Bronchial epithelial cell (primary cell): ENCODE data around the gene ATG5. TPM values are rescaled to one million over a fixed set of nuclear protein-coding genes. Genes with fewer than 3 reads are reported as not detected.

Source experiments
- DNase-seq: peaks from one replicate; pipeline ENCODE4 v3.0.0-alpha.2; 2010; ENCODE audit warnings: low read depth
- FAIRE-seq: peaks from 2 replicates; lab custom pipeline; 2011; peaks lifted over from hg19 to GRCh38; lab: Jason Lieb, UNC
- H3K27me3 ChIP-seq: 2 replicates; pipeline ENCODE4 v1.5.1; 2011; ENCODE audit warnings: low read length; ENCODE audit not compliant: control insufficient read depth, insufficient read depth
- H3K36me3 ChIP-seq: 2 replicates; pipeline ENCODE4 v1.5.1; 2011; ENCODE audit warnings: low read length; ENCODE audit not compliant: control insufficient read depth, insufficient read depth
- H3K4me3 ChIP-seq: 2 replicates; pipeline ENCODE4 v1.5.1; 2011; ENCODE audit warnings: mild to moderate bottlenecking, low read depth, low read length, control low read depth
- total RNA-seq: library from RNA; depleted of rRNA; stranded (reverse); fragments of >200 nt; gene quantifications from 2 replicates; pipeline ENCODE4 v1.2.1, GENCODE V29; 2014
- TF ChIP-seq, protein P1 (sequence below): IDR thresholded peaks from 2 replicates; pipeline ENCODE4 v1.5.1; 2011; ENCODE audit warnings: mild to moderate bottlenecking, moderate library complexity, low read length, control low read depth, inconsistent platforms; ENCODE audit not compliant: insufficient read depth, severe bottlenecking

The ATG5 gene
- total RNA-seq, 1 donor from 2014 or later: 56.6 TPM

DNA sequence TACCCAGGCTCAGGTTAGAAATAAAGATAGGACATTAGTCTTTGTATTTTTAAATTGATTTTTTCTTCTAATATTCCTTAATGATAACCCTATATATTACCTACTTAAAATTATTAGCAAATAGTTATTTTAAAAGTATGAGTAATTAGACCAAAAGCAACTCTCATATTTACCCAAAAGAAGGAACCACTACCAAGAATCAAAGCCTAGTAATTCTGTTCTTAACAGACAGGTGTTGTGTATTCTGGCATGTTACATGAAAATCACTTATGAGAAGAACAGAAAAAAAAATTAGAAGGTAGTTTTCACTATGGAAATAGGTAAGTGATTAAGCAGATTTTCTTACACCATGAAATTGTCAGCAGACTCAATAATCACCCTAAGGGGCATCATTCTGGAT is 105.1 kb downstream of the ATG5 start:
- DNase-seq: no peak
- TF ChIP-seq, protein P1, sequence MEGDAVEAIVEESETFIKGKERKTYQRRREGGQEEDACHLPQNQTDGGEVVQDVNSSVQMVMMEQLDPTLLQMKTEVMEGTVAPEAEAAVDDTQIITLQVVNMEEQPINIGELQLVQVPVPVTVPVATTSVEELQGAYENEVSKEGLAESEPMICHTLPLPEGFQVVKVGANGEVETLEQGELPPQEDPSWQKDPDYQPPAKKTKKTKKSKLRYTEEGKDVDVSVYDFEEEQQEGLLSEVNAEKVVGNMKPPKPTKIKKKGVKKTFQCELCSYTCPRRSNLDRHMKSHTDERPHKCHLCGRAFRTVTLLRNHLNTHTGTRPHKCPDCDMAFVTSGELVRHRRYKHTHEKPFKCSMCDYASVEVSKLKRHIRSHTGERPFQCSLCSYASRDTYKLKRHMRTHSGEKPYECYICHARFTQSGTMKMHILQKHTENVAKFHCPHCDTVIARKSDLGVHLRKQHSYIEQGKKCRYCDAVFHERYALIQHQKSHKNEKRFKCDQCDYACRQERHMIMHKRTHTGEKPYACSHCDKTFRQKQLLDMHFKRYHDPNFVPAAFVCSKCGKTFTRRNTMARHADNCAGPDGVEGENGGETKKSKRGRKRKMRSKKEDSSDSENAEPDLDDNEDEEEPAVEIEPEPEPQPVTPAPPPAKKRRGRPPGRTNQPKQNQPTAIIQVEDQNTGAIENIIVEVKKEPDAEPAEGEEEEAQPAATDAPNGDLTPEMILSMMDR: no peak
- no peak for FAIRE-seq
- H3K36me3 ChIP-seq: no peaks in the 10 kb centered on the region
- no peaks in the 10 kb centered on the region for H3K27me3 ChIP-seq
- H3K4me3 ChIP-seq: no peak overlapping the region

DNA sequence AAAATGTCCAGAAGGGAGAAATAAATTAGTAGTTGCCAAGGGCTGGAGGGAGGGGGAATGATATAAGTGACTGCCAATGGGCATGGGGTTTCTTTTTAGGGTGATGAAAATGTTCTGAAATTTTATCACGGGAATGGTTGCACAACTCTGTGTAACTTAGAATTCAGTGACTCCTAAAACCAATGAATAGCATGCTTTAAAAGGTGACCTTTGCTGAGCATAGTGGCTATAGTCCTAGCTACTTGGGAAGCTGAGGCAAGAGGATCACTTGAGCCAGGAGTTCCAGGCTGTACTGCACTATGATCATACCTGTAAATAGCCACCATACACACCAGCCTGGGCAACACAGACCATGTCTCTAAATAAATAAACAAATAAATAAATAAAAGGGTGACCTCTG is 109.0 kb downstream of the ATG5 start:
- FAIRE-seq: no peak
- Histone ChIP-seq H3K36me3 (no peaks in the 10 kb centered on the region), H3K27me3 (no peaks in the 10 kb centered on the region), H3K4me3 (no peak overlapping the region)
- TF ChIP-seq, protein P1: no peak
- no peak for DNase-seq

DNA sequence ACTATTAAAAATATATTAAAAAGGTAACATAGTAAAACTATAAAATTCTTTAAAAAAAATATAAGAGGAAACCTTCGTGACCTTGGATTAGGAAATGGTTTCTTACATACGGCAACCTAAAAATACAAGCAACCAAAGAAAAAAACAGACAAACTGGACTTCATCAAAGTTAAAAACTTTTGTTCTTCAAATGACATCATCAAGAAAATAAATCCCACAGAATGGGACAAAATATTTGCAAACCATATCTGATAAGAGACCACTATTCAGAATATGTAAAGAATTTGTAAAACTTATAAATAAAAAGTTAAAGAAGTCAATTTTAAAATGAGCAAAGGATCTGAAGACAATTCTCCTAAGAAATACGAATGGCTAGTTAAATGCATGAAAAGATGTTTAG is 110.0 kb downstream of the ATG5 start:
- H3K27me3 ChIP-seq: no peaks in the 10 kb centered on the region
- no peaks in the 10 kb centered on the region for H3K36me3 ChIP-seq
- no peak overlapping the region for H3K4me3 ChIP-seq
- TF ChIP-seq, protein P1: no peak
- DNase-seq: no peak
- FAIRE-seq: no peak

DNA sequence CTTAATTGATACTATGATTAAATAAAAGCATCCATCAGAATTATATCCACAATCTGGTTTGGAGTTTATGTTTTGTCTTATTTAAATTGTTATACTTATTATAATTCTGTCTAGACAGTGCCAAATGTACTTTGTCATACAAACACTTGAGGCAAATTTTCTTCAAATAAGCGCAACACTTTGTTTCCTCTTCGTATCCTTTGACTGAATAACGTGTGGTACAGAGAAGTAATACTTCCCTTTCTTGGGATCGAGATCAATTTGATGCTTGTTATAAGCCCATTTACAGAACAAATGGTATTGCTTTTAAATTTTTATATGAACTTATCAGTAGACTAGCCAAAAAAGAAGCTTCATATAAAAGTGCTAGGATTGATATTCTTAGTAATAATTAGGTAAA is 111.0 kb downstream of the ATG5 start:
- Histone ChIP-seq H3K36me3 (no peaks in the 10 kb centered on the region), H3K27me3 (no peaks in the 10 kb centered on the region), H3K4me3 (no peak overlapping the region)
- FAIRE-seq (no peak), DNase-seq (no peak)
- TF ChIP-seq, protein P1: no peak

DNA sequence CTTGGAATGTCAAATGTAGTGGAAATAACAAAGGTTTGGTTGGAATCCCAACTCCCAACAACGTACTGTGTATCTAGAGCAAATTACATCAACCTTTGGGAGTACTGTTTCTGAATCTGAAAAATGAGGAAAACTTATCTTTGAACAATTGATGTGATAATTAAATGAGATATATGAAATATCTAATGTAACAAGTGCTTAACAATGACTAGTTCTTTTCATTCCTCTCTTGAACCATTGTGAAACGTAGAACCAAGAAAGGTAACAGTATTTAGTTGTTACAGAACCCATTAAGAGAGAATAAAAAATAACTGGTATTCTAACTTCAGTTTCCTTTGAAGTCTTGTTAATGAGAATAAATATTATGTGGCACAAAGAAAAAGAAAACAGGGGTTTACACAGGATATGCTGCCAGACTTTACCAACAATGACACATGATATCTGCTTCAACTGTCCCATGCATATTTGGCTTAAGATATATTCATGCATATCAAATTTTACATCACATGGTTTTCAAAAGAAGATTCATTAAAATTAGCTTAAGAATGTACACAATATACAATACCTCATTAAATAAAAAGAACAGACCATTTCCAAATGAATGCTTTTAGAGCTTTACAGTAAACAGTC is 111.8 kb downstream of the ATG5 start:
- TF ChIP-seq, protein P1: no peak
- FAIRE-seq: no peak
- no peak for DNase-seq
- Histone ChIP-seq H3K27me3 (no peaks in the 10 kb centered on the region), H3K4me3 (no peak overlapping the region), H3K36me3 (no peaks in the 10 kb centered on the region)

DNA sequence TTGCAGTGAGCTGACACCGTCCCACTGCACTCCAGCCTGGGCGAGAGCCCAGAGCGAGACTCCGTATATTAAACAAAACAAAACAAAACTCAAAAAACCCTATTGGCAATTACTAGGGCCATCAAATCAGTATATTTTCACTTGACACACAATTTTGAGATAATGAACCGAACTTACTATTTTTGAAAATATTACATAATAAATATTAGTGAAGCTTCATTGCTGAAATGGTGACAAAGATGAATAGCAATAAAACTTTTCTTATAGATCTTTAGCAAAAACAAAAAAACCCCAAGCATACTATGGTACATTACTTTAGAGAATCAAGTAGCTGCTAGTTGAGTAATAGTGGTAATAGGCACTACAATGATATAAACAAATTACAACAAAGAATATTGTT is 113.0 kb downstream of the ATG5 start:
- no peaks in the 10 kb centered on the region for H3K27me3 ChIP-seq
- H3K36me3 ChIP-seq: no peaks in the 10 kb centered on the region
- DNase-seq (no peak), FAIRE-seq (no peak)
- no peak overlapping the region for H3K4me3 ChIP-seq
- TF ChIP-seq, protein P1: no peak
